ENCODE measurements around the gene EDC3. TPM values are rescaled to one million over a fixed set of nuclear protein-coding genes. Genes with fewer than 3 reads are reported as not detected.
A peak's percentile ranks its signal among the peaks of the same experiment; 100 is the strongest.
"Not testable (repeated sequence)": the region's sequence is repeated elsewhere in the genome, so short reads cannot be mapped to it uniquely, and the experiment has no call there.

Gene EDC3
- total RNA-seq, 2 experiments from 2014 or later: 41.8 to 47.7 TPM

GRCh38 chr15:74603789-74604705 lies 91.8 kb downstream of the EDC3 start:
- CTCF ChIA-PET: interaction anchor here (0.6 kb wide), 1 partner anchor 493 kb away, joined by 3 read pairs; no protein-coding TSS in a partner anchor
- no peaks in the 10 kb centered on the region for H3K9me3 Mint-ChIP-seq (ENCODE audit: low read depth)
- DNase-seq (no peak), ATAC-seq (no peak)
- H3K27me3 Mint-ChIP-seq: no peaks in the 10 kb centered on the region
- H3K36me3 Mint-ChIP-seq: no peaks in the 10 kb centered on the region
- H3K4me1 Mint-ChIP-seq: peaks cover 7% of the 10 kb centered on the region
- no peak overlapping the region for H3K27ac Mint-ChIP-seq
- no peak overlapping the region for H3K4me3 Mint-ChIP-seq

- Mint-ChIP-seq H3K27ac (no peak overlapping the region), H3K36me3 (peaks cover 2% of the 10 kb centered on the region), H3K4me3 (no peak overlapping the region), H3K4me1 (peaks cover 15% of the 10 kb centered on the region), H3K9me3 (ENCODE audit: low read depth) (no peaks in the 10 kb centered on the region), H3K27me3 (no peaks in the 10 kb centered on the region)
- DNase-seq (no peak), ATAC-seq (no peak)
- CTCF ChIA-PET: no interaction called here
These were observed 92.6 kb downstream of the EDC3 start for GRCh38 chr15:74603026-74603788.

- Mint-ChIP-seq H3K36me3 (peaks cover 16% of the 10 kb centered on the region), H3K9me3 (ENCODE audit: low read depth) (no peaks in the 10 kb centered on the region), H3K4me1 (peaks cover 24% of the 10 kb centered on the region), H3K27ac (peak overlapping the region; percentile 96), H3K4me3 (peak overlapping the region; percentile 91), H3K27me3 (no peaks in the 10 kb centered on the region)
- DNase-seq (no peak), ATAC-seq (no peak)
- CTCF ChIA-PET: interaction anchor here (1.5 to 2.8 kb wide), 3 partner anchors 9 to 22 kb away, joined by 4 to 11 read pairs (median 7); no protein-coding TSS in a partner anchor
These were observed 96.7 kb downstream of the EDC3 start for GRCh38 chr15:74599156-74599555.

- peak; percentile 95 for DNase-seq
- no peaks in the 10 kb centered on the region for H3K9me3 Mint-ChIP-seq (ENCODE audit: low read depth)
- peak; percentile 99 for ATAC-seq
- CTCF ChIA-PET: interaction anchor here (1.0 to 2.8 kb wide), 7 partner anchors 10 to 224 kb away, joined by 3 to 11 read pairs (median 3); no protein-coding TSS in a partner anchor
- H3K4me3 Mint-ChIP-seq: peak overlapping the region; percentile 91
- peaks cover 24% of the 10 kb centered on the region for H3K4me1 Mint-ChIP-seq
- no peaks in the 10 kb centered on the region for H3K27me3 Mint-ChIP-seq
- peak overlapping the region; percentile 96 for H3K27ac Mint-ChIP-seq
- H3K36me3 Mint-ChIP-seq: peaks cover 20% of the 10 kb centered on the region
These were observed 97.5 kb downstream of the EDC3 start for GRCh38 chr15:74598126-74598842.

- H3K36me3 Mint-ChIP-seq: peaks cover 29% of the 10 kb centered on the region
- CTCF ChIA-PET: interaction anchor here (1.1 to 2.8 kb wide), 2 partner anchors 16 to 223 kb away, joined by 3 to 11 read pairs; no protein-coding TSS in a partner anchor
- not testable (repeated sequence) for ATAC-seq; H3K27me3 Mint-ChIP-seq; DNase-seq; H3K4me3 Mint-ChIP-seq; H3K9me3 Mint-ChIP-seq (ENCODE audit: low read depth)
- peak overlapping the region; percentile 40 for H3K27ac Mint-ChIP-seq
- peaks cover 24% of the 10 kb centered on the region for H3K4me1 Mint-ChIP-seq
These were observed 98.6 kb downstream of the EDC3 start for GRCh38 chr15:74597146-74597705.

- not testable (repeated sequence) for H3K27ac Mint-ChIP-seq; DNase-seq; H3K27me3 Mint-ChIP-seq; H3K9me3 Mint-ChIP-seq (ENCODE audit: low read depth); H3K4me3 Mint-ChIP-seq; ATAC-seq
- CTCF ChIA-PET: interaction anchor here (2.8 kb wide), 1 partner anchor 17 kb away, joined by 11 read pairs; no protein-coding TSS in a partner anchor
- peaks cover 24% of the 10 kb centered on the region for H3K4me1 Mint-ChIP-seq
- peaks cover 34% of the 10 kb centered on the region for H3K36me3 Mint-ChIP-seq
These were observed 99.1 kb downstream of the EDC3 start for GRCh38 chr15:74596736-74597135.

- no peak overlapping the region for H3K4me3 Mint-ChIP-seq
- no peaks in the 10 kb centered on the region for H3K9me3 Mint-ChIP-seq (ENCODE audit: low read depth)
- H3K27ac Mint-ChIP-seq: peak overlapping the region; percentile 38
- H3K36me3 Mint-ChIP-seq: peaks cover 40% of the 10 kb centered on the region
- CTCF ChIA-PET: no interaction called here
- peaks cover 24% of the 10 kb centered on the region for H3K4me1 Mint-ChIP-seq
- H3K27me3 Mint-ChIP-seq: no peaks in the 10 kb centered on the region
- ATAC-seq (no peak), DNase-seq (no peak)
These were observed 100.6 kb downstream of the EDC3 start for GRCh38 chr15:74595271-74595670.

- Mint-ChIP-seq H3K9me3 (ENCODE audit: low read depth) (no peaks in the 10 kb centered on the region), H3K4me3 (no peak overlapping the region), H3K36me3 (peaks cover 48% of the 10 kb centered on the region), H3K27me3 (no peaks in the 10 kb centered on the region), H3K27ac (no peak overlapping the region), H3K4me1 (peaks cover 21% of the 10 kb centered on the region)
- ATAC-seq (no peak), DNase-seq (no peak)
- CTCF ChIA-PET: no interaction called here
These were observed 101.4 kb downstream of the EDC3 start for GRCh38 chr15:74594455-74594854.

GRCh38 chr15:74593122-74593521 lies 102.7 kb downstream of the EDC3 start:
- Mint-ChIP-seq H3K27me3 (no peaks in the 10 kb centered on the region), H3K9me3 (ENCODE audit: low read depth) (no peaks in the 10 kb centered on the region), H3K36me3 (peaks cover 50% of the 10 kb centered on the region), H3K27ac (peak overlapping the region; percentile 29), H3K4me1 (peaks cover 8% of the 10 kb centered on the region), H3K4me3 (no peak overlapping the region)
- no peak for ATAC-seq
- CTCF ChIA-PET: interaction anchor here (1.3 kb wide), 1 partner anchor 529 kb away, joined by 3 read pairs; no protein-coding TSS in a partner anchor
- no peak for DNase-seq

- H3K27me3 Mint-ChIP-seq: no peaks in the 10 kb centered on the region
- ATAC-seq (no peak), DNase-seq (no peak)
- peaks cover 50% of the 10 kb centered on the region for H3K36me3 Mint-ChIP-seq
- no peak overlapping the region for H3K4me3 Mint-ChIP-seq
- H3K27ac Mint-ChIP-seq: no peak overlapping the region
- no peaks in the 10 kb centered on the region for H3K9me3 Mint-ChIP-seq (ENCODE audit: low read depth)
- peaks cover 3% of the 10 kb centered on the region for H3K4me1 Mint-ChIP-seq
- CTCF ChIA-PET: no interaction called here
These were observed 103.6 kb downstream of the EDC3 start for GRCh38 chr15:74592222-74592621.

GRCh38 chr15:74589826-74590225 lies 106.0 kb downstream of the EDC3 start:
- H3K4me3 Mint-ChIP-seq: no peak overlapping the region
- ATAC-seq: no peak
- no peak overlapping the region for H3K27ac Mint-ChIP-seq
- no peak for DNase-seq
- no peaks in the 10 kb centered on the region for H3K27me3 Mint-ChIP-seq
- H3K9me3 Mint-ChIP-seq (ENCODE audit: low read depth): no peaks in the 10 kb centered on the region
- peaks cover 3% of the 10 kb centered on the region for H3K4me1 Mint-ChIP-seq
- CTCF ChIA-PET: no interaction called here
- H3K36me3 Mint-ChIP-seq: peaks cover 48% of the 10 kb centered on the region

GRCh38 chr15:74585857-74586256 lies 110.0 kb downstream of the EDC3 start:
- no peak for DNase-seq
- Mint-ChIP-seq H3K27me3 (no peaks in the 10 kb centered on the region), H3K4me3 (no peak overlapping the region), H3K4me1 (peaks cover 16% of the 10 kb centered on the region), H3K27ac (no peak overlapping the region), H3K9me3 (ENCODE audit: low read depth) (no peaks in the 10 kb centered on the region), H3K36me3 (peaks cover 25% of the 10 kb centered on the region)
- ATAC-seq: no peak
- CTCF ChIA-PET: no interaction called here

- ATAC-seq: no peak
- no peaks in the 10 kb centered on the region for H3K9me3 Mint-ChIP-seq (ENCODE audit: low read depth)
- peaks cover 23% of the 10 kb centered on the region for H3K36me3 Mint-ChIP-seq
These were observed 110.6 kb downstream of the EDC3 start for GRCh38 chr15:74585191-74585590.

More at GRCh38 chr15:74585191-74585590, 110.6 kb downstream of the EDC3 start:
- Mint-ChIP-seq H3K27ac (peak overlapping the region; percentile 26), H3K4me3 (no peak overlapping the region), H3K27me3 (no peaks in the 10 kb centered on the region), H3K4me1 (peaks cover 16% of the 10 kb centered on the region)
- CTCF ChIA-PET: no interaction called here
- no peak for DNase-seq

Measured in activated CD8-positive, alpha-beta memory T cell treated with anti-CD3 and anti-CD28 coated beads, Interleukin-2, amount 10 ng/mL, durations not matched to agents 7 days and 5 days (primary cell).